Astrocyte of the cerebellum (primary cell): ENCODE data around the gene ZFYVE21.

Experiments used
- DNase-seq: peaks from one replicate; pipeline ENCODE4 v3.0.0-alpha.2; 2011; ENCODE audit warnings: low read depth
- H3K4me3 ChIP-seq: 2 replicates; pipeline ENCODE4 v1.5.1; 2011; ENCODE audit warnings: mild to moderate bottlenecking, low read depth, low read length, moderate library complexity
- in situ Hi-C: cut with HindIII; loops from 2 replicates; pipeline ENCODE4 v1.10.0; 2017; ENCODE audit warnings: low sequenced_read_pairs
- TF ChIP-seq, protein P1 (sequence below): IDR thresholded peaks from 2 replicates; pipeline ENCODE4 v1.5.1; 2012; ENCODE audit warnings: low read length, low read depth, moderate library complexity, mild to moderate bottlenecking; ENCODE audit errors: missing control alignments

Gene ZFYVE21

DNA sequence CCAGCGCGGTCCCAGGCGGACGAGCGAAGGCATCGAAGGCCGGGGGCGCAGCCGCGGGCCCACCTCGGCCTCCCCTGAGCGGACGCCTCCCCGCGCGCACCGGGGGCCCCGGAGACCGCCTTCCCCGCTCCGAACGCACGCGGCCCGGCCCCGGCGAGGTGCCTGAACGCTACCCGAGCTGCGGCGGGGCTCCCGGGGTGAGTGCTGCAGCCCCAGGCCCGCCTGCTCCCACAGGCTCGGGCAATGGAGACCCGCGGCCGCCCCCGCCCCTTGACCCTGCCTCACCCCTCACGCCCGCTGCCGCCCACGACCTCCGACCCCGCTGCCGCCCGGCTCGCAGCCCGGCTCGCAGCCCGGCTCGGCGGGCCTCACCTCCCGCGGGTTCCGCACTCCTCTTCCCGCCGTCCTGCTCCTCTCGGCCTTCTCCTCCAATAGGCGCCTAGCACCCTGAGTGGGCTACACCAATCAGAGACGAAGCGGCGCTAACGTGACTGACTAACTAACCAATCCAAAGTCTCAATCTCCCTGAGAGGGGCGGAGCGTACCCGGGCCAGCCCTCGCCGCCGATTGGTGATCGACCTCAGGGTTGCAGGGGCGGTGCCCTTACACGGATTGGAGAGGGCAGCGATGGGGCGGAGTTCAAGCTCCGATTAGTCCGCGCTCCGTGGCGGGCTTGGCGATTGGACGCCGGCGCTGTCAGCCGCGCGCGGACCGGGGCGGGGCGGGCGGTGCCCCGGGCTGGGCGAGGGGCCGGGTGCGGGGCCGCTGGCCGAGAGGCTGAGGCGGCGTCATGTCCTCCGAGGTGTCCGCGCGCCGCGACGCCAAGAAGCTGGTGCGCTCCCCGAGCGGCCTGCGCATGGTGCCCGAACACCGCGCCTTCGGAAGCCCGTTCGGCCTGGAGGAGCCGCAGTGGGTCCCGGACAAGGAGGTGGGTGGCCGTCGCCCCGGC lies at the start of gene ZFYVE21, which contains the start of gene XRCC3:
TSS of gene ZFYVE21 (plus strand) at position 759 of the 949 bp plus-strand sequence. CDS start at position 791, 32 bp downstream.
TSS of gene XRCC3 (minus strand) at position 400 of the 949 bp plus-strand sequence. CDS start 4,364 bp downstream, outside the sequence.
- TF ChIP-seq, protein P1, sequence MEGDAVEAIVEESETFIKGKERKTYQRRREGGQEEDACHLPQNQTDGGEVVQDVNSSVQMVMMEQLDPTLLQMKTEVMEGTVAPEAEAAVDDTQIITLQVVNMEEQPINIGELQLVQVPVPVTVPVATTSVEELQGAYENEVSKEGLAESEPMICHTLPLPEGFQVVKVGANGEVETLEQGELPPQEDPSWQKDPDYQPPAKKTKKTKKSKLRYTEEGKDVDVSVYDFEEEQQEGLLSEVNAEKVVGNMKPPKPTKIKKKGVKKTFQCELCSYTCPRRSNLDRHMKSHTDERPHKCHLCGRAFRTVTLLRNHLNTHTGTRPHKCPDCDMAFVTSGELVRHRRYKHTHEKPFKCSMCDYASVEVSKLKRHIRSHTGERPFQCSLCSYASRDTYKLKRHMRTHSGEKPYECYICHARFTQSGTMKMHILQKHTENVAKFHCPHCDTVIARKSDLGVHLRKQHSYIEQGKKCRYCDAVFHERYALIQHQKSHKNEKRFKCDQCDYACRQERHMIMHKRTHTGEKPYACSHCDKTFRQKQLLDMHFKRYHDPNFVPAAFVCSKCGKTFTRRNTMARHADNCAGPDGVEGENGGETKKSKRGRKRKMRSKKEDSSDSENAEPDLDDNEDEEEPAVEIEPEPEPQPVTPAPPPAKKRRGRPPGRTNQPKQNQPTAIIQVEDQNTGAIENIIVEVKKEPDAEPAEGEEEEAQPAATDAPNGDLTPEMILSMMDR, result no peak
- DNase-seq, result peak; percentile 98
- in situ Hi-C loops, result no loop called here
- H3K4me3 ChIP-seq, result peak within 1 kb of the TSS; percentile 65

DNA sequence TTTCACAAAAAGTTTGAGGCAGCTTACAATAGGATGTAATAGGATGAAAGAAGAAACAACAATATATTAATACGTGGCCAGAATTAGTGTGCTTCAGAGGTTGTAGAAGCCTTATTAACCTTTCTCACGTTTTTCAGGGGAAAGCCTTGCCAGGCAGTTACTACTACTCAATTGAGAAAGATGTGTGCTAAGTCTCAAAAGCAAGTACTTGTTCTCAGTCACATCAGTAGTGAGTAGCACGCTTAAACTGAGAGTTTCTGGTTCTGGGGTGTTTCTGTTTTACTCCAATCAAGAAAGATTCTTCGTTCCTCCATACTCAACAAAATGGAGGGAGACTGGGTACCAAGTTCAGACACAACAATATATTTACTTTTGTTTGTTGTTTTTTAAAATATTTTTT lies 47.9 kb upstream of the ZFYVE21 start:
- TF ChIP-seq, protein P1, result no peak
- H3K4me3 ChIP-seq, result no peak overlapping the region
- no peak for DNase-seq
- in situ Hi-C loops, result no loop called here

DNA sequence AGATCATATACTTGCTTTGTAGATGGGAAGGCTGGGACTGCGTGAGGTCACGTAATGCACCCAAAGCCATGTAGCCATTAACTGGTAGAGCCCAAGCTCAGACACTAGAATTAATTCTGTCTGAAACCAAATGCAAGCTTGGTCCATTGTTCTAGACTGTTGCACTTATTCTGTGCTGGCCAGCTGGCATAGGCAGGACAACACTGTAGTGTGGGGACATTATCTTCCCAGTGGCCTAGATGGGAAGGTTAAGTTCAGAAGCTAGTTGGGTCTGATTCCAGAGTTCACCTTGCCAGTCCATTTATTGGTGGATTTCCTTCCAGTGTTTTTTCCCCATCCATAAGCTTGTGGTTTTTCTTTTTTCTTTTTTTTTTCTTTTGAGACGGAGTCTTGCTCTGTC lies 47.5 kb upstream of the ZFYVE21 start:
- TF ChIP-seq, protein P1, result no peak
- in situ Hi-C loops, result no loop called here
- no peak for DNase-seq
- H3K4me3 ChIP-seq, result no peak overlapping the region

DNA sequence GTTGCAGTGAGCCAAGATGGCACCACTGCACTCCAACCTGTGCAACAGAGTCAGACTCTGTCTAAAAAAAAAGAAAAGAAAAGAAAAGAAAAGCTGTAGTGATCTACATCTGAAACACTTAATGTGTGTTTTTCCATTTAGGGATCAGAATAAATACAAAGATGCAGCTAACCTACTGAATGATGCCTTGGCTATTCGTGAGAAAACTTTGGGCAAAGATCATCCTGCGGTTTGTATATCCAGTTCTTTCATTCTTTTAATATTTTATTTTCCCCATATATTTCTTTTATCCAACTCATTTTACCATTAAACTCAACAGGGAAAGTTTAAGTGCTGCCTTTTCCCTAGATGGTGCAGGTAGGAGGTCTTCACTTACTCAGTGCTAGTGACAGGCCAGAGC lies 46.2 kb upstream of the ZFYVE21 start:
- DNase-seq, result no peak
- in situ Hi-C loops, result no loop called here
- TF ChIP-seq, protein P1, result no peak
- H3K4me3 ChIP-seq, result no peak overlapping the region

DNA sequence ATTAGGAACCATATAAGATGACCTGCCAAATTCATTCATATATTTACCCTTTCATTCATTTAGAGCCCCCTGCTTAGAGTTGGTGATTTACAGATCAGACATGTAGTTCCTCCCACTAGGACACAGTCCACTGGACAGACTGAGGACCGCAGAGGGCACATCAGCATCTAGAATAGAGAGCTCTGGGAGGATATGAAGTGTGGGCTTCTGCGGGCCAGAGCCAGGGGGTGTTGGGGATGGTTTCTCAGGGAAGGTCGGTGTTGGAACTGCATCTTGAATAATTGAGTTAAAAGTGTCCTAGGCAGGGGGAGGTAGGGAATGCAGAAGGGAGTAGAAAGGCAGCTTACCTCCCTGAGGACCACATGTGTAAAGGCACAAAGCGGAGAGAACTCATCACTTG lies 43.7 kb upstream of the ZFYVE21 start:
- TF ChIP-seq, protein P1, result no peak
- in situ Hi-C loops, result no loop called here
- DNase-seq, result no peak
- H3K4me3 ChIP-seq, result no peak overlapping the region

DNA sequence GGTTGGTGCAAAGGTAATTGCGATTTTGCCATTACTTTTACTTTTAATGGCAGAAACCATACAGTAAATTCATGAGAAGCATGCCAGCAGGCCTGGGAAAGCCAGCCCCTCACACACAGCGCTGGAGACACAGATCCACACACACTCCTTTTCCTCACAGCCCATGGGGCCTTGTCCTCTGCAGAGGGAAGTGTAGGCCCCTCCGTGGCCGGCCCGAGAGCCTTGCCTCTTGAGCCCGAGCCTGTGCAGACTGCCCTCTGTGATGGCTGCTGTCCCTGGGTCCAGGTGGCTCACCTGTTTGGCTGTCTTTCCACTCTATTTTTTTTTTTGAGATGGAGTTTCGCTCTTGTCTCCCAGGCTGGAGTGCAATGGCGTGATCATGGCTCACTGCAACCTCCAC lies 39.7 kb upstream of the ZFYVE21 start:
- DNase-seq, result no peak
- H3K4me3 ChIP-seq, result no peak overlapping the region
- in situ Hi-C loops, result loop anchor here (5.0 kb wide), 1 partner anchor 84 kb away; no protein-coding TSS in a partner anchor
- TF ChIP-seq, protein P1, result no peak
